HG03378 (cell line): Measurements from ENCODE around the gene ATF7IP2.
A peak's percentile ranks its signal among the peaks of the same experiment; 100 is the strongest.
"Not testable (repeated sequence)": the region's sequence is repeated elsewhere in the genome, so short reads cannot be mapped to it uniquely, and the experiment has no call there.

Experiments
- ATAC-seq: cut with Tn5 transposase; IDR thresholded peaks from one replicate; pipeline ENCODE4 v1.9.1; 2021; ENCODE audit warnings: mild to moderate bottlenecking, moderate library complexity; ENCODE audit not compliant: unreplicated experiment

The ATF7IP2 gene, protein sequence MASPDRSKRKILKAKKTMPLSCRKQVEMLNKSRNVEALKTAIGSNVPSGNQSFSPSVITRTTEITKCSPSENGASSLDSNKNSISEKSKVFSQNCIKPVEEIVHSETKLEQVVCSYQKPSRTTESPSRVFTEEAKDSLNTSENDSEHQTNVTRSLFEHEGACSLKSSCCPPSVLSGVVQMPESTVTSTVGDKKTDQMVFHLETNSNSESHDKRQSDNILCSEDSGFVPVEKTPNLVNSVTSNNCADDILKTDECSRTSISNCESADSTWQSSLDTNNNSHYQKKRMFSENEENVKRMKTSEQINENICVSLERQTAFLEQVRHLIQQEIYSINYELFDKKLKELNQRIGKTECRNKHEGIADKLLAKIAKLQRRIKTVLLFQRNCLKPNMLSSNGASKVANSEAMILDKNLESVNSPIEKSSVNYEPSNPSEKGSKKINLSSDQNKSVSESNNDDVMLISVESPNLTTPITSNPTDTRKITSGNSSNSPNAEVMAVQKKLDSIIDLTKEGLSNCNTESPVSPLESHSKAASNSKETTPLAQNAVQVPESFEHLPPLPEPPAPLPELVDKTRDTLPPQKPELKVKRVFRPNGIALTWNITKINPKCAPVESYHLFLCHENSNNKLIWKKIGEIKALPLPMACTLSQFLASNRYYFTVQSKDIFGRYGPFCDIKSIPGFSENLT

DNA sequence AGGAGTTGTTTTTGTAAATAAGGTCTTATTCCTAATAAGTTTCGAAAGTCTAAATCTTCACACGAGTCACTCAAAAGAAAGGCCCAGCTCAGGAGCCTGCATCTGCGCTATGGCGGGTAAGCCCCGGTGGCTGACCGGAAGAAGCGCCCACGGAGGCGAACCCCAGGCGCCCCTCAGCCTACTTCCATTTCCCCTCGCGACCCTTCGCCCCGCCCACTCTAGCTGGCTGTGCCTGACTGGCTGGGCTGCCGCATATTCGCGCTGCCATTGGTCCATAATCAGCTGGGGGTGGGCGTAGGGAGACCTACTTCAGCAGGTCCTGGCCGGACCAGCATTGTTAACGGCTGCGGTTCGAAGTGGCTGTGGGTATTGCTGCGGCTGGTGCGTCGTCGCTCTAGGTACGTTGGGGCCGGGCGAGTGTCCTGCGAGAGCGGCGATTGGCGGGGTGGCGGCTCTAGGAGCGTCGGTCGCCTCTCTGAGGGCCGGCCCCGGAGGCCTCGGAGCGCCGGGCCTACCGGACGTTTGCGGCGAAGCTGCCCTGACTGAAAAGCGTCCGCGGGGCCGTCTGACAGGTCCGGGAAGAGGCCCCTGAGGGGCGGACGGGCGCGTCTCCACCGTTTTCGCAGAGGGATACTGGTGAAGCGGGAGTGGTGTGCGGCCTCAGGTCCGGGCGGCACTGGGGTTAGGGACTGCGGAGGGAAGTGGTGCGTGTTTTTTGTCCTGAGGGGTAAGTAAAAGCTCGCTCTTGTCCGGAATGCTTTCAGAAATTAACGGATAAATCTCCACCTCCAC lies at the start of gene ATF7IP2:
Gene ATF7IP2 (plus strand): TSS at position 337 of the 792 bp plus-strand sequence. CDS start 44,560 bp downstream, outside the sequence.
- peak; percentile 86 for ATAC-seq

DNA sequence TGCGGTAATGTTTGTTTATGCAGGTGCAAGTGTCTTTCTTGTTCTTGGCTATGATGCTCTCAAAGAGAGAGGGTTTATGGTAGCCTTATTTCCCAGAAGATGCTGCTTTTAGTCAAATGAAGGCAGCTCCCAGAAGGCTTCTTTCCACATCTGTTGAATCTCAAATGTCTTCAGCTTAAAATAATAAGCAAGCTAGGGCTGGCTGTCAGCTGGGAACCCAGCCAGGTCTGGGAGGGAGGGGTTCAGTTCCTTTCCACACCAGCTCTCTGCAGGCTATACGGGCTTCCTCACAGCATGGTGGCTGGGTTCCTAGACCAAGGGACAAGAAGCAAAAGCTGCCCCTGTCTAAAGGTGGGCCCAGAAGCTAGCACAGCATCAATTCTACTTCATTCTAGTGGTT lies 47.4 kb upstream of the ATF7IP2 start:
- ATAC-seq: no peak

DNA sequence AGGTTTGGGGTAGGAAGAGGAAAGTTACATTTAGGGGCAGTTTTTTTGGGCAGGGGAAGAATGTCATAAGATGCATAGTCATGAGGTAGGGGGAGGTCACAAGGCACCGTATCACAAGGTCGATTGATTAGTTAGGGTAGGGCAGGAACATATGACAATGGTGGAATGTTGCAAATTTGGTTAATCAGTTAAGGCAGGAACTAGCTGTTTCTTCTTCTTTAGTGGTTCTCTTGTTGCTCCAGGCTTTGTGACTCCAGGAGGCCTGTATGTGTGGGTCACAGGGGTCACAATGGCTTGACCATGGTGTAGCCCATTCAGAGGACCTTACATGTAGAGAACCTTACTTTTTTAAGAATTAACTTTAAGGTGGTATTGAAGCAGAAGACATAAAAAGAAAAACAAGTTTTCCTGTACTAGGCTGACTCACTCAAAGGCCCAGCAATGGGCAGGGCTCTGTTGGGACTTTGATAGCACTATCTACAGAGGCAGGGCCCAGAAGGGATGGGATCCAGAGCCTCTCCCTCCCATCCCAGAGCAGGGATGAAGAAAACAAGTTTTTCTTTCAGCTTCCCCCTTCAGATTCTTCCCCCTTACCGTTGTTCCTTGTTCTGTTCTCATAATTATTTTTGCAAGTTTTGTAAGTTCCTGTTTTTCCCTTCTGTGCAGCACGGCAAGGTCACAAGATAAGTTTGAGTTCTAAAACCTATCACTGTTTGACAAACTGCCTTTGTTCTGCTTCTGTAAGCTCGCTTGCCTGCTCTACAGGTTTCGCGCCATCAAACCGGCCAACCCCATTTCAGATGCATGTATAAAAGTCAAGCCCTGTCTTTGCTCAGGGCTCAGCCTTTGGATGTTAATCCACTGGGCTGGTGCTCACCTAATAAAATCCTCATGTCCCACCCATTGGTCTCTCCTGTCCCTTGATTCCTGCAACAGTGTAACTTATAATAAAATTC lies 45.8 kb upstream of the ATF7IP2 start:
- ATAC-seq: no peak

DNA sequence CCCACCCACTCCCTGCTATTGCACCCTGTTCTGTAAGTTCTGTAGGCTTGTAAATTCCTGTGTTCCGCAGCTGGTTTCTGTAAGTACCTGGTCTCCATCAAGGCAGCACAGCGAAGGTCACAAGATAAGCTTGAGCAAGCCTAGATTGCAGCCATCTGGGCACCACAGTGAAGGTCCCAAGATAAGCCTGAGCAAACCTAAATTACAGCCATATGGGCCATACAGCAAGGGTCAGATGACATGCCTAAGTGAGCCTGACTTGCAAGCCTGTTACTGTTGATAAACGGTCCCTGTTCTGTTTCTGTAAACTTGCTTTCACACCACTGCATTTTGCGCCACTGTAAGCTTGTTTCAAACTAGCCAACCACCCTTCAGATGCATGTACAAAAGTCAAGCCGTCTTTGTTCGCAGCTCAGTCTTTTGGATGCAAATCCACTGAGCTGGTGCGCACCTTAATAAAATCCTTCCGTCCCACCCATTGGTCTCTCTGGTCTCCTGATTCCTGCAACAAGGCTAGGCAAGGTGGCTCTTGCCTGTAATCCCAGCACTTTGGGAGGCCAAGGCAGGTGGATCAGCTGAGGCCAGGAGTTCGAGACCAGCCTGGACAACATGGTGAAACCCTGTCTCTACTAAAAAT lies 42.6 kb upstream of the ATF7IP2 start:
- ATAC-seq: no peak

DNA sequence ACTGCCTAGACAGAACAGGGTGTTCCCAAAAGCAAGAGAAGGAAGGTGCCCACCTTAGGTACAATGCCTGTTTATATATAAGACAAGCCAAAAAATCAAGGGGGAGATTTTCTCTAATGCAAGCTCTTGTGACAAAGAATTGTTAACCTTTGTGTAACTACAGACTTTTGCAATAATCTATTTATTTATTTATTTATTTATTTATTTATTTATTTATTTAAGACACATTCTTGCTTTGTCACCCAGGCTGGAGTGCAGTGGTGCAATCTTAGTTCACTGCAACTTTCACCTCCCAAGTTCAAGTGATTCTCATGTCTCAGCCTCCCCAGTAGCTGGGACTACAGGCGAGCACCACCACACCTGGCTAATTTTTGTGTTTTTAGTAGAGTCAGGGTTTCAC lies 41.2 kb upstream of the ATF7IP2 start:
- ATAC-seq: not testable (repeated sequence)

DNA sequence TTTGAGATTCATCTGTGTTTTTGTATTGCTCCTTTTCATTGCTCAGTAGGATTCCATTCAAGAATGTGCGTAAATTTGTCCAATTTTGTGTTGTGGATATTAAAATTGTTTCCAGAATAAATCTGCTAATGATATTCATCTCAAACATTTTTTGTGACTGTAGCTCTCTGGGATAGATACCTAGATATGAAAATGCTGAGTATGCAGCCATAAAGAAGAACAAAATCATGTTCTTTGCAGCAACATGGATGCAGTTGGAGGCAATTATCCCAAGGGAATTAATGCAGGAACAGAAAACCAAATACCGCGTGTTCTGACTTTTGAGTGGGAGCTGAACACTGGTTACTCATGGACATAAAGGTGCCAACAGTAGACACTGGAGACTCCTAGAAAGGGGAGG lies 40.2 kb upstream of the ATF7IP2 start:
- ATAC-seq: no peak

DNA sequence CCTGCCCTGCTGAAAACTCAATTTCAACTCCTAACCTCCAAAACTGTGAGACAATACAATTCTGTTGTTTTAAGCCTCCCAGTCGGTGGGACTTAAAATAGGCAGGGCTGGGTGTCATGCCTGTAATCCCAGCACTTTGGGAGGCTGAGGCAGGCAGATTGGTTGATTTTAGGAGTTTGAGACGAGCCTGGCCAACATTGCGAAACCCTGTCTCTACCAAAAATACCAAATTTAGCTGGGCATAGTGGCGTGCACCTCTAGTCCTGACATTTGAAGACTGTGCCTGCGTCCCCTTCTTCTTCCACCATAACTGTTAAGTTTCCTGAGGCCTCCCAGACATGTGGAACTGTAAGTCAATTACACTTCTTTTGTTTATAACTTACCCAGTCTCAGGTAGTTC lies 36.0 kb upstream of the ATF7IP2 start:
- no peak for ATAC-seq

DNA sequence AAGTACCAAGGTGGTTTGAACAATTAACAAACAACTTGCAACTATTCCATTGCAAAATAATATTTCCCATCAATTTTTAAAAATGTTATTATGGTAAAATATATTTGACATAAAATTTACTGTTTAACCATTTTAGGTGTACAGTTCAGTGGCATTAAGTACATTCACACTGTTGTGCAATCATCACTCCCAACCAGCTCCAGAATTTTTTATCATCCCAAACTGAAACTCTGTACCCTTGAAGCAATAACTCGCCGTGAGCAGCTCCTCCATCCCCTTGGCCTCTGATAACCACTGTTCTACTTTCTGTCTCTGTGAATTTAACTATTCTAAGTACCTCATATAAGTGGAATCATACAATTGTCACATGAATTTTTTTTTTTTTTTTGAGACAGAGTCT lies 33.6 kb upstream of the ATF7IP2 start:
- no peak for ATAC-seq

DNA sequence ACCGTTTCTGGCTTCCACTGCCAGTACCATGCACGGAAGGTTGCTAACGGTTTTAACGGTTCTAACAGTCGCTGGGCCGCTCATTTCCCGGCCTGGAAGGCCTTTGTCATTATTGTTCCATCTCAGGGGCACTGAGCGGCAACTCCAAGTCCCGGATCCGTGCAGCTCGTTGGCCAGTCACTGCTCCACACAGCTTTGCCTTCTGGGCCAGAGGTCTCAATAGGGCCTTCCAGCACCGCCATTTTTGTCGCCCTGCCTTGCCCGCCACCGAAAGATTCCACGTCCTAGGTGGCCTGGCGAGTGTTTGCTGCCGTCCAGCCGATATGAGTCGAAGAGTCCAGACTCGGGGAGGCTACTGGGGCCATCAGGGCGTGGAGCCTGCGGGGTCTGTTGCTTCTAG lies 30.3 kb upstream of the ATF7IP2 start:
- no peak for ATAC-seq

DNA sequence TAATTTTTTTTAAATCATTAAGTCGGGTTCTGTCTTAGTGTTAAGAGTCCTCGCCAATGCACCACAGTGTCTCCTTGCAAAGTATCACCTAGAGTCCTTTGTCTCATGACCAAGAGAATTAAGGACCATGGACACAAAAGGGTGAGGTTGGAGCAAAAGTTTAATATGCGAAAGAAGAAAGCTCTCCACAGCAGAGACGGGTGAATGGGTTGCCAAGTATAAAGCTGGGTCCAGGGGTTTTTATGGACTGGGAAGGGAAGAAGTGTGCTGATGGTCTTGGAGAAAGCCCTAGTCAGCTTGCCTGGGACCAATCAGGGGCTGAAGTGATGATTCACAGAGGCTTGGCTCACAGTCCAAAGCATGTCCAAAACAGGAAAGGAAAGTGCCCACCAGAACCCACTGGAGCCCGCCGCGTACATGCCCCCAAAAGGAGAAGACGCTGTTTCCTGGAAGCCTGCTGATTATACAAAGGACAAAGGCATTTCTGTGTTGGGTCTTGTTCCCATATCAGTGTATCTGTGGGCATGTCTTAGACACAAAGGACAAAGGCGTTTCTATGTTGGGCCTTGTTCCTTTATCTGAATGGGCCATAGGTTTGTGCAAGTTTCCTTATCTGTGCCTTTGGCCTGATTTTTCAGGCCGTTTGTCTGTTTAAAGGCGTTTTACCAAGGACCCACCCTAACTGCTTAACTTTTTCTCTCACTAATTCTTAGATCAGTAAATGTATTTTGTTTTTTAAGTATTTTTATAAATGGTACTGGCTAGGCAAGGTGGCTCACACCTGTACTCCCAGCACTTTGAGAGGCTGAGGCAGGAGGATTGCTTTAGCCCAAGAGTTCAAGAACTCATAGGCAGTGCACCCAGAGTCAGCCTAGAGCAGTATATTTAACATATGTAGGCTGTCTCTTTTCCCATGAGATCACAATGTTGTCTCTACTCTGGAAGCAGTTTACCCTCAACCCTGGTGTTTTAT lies 28.7 kb upstream of the ATF7IP2 start:
- no peak for ATAC-seq

DNA sequence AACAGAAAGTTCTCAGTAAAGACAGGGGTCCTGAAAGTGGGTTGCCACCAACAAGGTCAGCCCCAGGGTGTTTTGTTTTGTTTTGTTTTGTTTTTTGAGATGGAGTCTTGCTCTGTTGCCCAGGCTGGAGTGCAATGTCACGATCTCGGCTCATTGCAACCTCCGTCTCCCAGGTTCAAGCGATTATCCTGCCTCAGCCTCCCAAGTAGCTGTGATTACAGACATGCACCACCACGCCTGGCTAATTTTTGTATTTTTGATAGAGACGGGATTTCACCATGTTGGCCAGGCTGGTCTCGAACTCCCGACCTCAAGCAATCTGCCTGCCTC lies 24.1 kb upstream of the ATF7IP2 start:
- ATAC-seq: not testable (repeated sequence)

DNA sequence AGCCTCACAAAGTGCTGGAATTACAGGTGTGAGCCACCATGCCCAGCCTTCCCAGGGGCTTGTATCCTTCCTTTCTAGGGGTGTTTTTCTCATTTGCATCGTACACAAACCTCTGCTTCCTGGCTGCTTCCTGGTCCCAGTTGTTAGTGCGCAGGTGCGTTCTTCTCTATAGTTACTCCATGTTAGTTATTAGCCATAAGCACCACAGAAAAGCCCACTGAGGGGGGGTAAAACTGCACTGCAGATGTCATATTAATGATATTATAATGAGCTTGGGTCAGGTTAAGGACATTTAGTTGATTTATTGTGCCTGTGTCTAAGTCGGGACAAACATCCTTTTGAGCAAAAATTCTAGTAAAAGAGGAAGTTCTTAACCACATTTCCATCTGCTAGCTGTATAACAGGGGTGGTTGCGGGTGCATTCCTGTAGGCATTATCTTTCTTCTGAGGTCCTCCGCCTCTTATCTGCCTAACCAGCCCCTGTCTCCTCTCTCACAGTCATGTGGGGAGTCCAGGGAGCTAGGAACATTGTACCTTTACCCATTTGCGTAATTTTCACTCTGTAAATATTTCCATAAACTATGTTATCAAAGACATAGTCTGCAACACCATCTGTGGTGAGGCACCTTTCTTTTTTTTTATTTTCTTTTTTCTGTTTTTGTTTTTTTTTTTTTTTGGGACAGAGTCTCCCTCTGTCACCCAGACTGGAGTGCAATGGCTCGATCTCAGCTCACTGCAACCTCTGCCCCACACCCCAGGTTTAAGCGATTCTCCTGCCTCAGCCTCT lies 23.6 kb upstream of the ATF7IP2 start:
- ATAC-seq: peak; percentile 60

DNA sequence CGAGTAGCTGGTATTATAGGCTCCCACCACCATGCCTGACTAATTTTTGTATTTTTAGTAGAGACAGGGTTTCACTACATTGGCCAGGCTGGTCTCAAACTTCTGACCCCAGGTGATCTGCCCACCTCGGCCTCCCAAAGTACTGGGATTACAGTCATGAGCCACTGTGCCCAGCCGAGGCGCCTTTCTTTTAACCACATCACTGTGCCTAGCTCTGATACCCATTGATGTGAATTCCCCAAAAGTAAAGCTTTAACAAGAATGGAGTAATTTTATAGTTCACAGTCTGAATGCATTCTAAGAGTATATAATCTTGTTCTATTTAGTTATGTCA lies 23.0 kb upstream of the ATF7IP2 start:
- not testable (repeated sequence) for ATAC-seq

DNA sequence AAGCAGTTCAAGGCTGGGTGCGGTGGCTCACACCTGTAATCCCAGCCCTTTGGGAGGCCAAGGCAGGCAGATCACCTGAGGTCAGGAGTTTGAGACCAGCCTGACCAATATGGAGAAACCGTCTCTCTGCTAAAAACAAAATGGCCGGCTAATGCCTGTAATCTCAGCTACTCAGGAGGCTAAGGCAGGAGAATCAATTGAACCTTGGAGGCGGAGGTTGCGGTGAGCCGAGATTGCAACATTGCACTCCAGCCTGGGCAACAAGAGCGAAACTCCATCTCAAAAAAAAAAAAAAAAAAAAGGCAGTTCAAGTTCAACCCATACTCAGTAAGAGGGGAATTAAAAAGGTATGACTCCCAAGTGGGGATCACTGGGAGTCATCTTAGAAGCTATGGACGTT lies 19.2 kb upstream of the ATF7IP2 start:
- ATAC-seq: not testable (repeated sequence)

DNA sequence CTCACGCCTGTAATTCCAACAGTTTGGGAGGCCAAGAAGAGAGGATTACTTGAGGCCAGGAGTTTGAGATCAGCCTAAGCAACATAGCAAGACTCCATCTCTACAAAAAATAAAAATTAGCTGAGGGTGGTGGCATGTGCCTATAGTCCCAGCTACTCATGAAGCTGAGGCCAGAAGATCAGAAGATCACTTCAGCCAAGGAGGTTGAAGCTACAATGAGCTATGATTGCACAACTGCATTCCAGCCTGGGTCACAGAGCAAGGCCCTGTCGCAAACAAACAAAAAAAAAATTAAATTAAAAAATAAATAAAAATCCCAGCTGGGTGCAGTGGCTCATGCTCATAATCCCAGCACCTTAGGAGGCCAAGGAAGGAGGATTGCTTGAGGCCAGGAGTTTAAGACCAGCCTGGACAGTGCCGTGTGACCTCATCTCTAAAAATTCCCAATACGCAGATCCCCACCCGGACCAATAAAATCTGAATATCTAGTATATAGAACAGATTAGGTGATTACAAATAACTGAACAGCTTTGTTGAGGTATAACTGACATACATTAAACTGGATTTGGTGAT lies 18.2 kb upstream of the ATF7IP2 start:
- ATAC-seq: no peak

DNA sequence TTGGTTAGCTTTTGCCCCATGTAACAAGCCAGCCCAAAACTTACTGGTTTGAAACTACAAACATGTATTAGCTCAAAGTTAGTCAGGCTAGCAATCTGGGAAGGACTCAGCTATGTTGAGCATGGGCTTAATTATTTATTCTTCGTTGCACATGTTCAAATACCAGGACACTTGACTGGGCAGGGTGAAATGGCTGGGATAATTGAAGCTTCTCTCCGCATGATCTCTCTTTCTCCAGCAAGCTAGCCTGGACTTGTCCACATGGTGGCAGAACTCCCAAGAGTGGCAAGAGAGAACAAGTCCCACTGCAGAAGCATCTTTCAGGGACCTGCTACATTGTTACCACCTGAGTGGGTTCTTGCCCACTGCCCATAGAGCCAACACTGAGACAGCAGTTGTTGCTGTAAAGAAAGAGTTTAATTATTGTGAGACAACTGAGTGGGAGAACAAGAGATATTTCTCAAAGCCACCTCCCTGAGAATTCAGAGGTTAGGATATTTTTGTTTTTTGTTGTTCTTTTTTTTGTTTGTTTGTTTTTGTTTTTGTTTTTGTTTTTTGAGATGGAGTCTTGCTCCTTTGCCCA lies 16.8 kb upstream of the ATF7IP2 start:
- ATAC-seq: no peak

DNA sequence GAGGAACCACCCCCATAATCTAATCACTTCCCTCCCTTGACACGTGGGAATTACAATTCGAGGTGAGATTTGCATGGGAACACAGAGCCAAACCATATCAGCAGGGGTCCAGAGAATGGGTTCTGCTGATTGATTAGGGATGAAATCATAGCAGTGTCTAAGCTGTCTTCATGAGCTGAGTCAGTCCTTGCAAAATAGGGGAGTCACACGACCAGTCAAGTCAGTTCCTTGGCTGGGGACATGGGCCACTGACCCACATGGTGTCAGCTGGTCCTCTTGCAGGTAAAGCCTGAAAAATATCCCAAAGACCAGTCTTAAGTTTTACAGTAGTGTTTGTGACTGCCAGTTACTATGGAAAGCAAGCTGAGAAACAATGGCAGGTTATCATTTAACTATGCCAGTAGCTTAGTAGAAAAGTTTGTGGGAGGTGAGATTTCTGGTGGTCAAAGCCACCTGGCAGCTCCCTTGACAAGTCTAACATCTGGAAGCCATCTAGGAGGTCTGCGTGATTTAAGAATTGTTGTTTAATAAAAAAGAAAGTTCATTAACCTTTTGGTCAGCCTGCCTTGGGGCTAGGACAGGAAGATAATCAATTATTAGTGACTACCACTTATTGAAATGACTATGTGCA lies 15.7 kb upstream of the ATF7IP2 start:
- ATAC-seq: peak; percentile 63
